HG02798 (cell line): Measurements from ENCODE around the gene LMNA.
"Not testable (repeated sequence)": the region's sequence is repeated elsewhere in the genome, so short reads cannot be mapped to it uniquely, and the experiment has no call there.

Experiments used
- ATAC-seq: cut with Tn5 transposase; IDR thresholded peaks from one replicate; pipeline ENCODE4 v1.9.1; 2021; ENCODE audit warnings: mild to moderate bottlenecking; ENCODE audit not compliant: unreplicated experiment, poor library complexity

LMNA gene

DNA sequence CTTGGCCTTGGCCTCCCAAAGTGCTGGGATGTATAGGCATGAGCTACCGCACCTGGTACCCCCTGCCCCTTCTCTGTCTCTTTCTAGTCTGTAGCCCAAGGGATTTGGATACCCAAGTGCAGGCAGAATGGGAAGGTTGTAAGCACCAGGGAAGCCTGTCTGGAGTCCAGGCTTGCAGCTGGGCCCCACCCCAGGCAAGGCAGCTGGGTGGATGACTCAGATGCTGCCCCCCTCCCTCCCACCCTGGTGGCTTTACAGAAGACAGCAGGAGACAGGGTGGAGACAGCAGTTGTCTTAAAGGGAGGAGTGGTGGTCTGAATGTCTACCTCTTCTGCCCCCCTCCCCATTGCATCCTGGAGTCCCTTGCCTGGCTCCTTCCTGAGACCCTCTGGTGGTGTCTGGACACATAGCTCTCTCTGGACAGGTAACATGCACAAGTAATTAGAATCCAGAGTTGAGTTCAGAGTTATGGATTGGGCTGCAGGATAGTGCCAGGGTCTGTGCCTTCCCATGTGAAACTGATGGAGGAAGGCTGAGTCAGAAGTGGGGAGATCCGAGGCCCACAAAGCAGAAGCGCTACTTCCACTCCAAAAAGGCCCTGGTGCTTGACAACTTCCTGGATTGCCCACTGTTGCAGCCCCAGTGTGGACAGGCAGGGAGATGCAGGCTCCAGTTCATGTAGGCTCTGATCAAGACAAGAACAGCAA, 5.1 kb downstream of the LMNA start:
- ATAC-seq = no peak

GRCh38 chr1:156120318-156120717, 5.8 kb downstream of the LMNA start:
- ATAC-seq = no peak

- not testable (repeated sequence) for ATAC-seq
These were observed 6.5 kb downstream of the LMNA start for GRCh38 chr1:156121005-156121404.

DNA sequence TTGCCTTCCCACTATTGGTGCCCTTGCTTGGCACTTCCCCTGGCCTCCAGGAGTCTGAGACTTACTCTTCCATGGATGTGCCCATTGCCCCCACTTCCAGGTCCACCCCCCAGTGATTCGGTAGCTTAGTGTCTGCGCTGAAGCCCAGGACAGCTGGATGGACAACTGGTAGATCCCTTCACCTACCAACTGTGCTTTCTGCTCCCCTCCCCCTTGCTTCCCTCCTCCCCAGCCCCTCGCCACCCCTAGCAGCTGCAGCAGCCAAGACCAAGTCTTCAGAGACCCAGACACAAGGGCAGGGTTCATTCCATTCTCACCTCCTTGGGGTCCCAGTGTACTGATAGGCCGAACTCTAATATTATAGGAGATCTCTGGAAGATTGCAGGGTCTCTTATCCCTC, 6.9 kb downstream of the LMNA start:
- no peak for ATAC-seq

- ATAC-seq = no peak
These were observed 7.6 kb downstream of the LMNA start for GRCh38 chr1:156122086-156122485.

DNA sequence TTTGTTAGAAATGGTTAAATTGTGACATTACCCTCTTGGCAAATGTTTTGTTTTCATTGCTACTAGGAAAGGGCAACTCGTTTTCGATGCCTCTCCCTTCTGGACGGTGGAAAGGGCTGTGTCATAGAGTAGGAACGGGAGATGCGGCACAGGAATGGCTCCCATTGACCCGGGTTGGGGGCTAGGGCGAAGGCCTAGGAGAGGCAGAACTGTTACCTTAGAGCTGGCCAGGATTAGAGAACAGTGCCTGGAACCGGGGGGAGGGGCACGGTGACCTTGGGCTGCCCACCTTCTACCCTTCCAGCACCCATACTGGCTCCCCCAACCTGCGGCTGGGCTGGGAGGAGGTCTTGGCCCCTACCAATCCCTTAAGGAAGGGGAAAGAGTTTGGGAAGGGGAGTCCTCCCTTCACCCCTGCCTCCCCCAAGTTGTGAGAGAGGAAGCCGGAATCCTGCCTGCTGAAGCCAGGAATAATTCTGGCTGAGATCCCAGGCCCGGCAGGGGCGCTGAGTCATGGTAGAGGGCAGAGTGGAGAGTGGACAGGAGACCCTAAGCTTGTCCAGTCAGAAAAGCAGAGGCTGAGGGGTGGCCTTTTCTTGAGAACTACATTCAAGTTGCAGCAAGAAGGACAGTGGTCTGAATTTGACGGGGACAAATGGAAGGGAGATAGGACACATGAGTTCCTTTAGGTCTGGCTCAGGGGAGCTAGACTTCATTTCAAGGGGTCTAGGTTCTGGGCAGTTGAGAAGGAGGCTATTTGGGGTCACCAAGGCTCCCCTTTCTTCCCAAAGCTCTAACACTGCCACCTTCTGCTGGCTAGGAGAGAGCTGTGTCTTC, 8.2 kb downstream of the LMNA start:
- no peak for ATAC-seq

- ATAC-seq = no peak
These were observed 9.1 kb downstream of the LMNA start for GRCh38 chr1:156123356-156124196.

GRCh38 chr1:156124557-156125483, 10.3 kb downstream of the LMNA start:
- ATAC-seq = no peak

GRCh38 chr1:156125544-156125943, 11.0 kb downstream of the LMNA start:
- not testable (repeated sequence) for ATAC-seq

- ATAC-seq = peak; percentile 23
These were observed 11.6 kb downstream of the LMNA start for GRCh38 chr1:156126043-156126629.

GRCh38 chr1:156126630-156127534, 12.4 kb downstream of the LMNA start:
- ATAC-seq = peak; percentile 64

- no peak for ATAC-seq
These were observed 13.8 kb downstream of the LMNA start for GRCh38 chr1:156128308-156128653.

DNA sequence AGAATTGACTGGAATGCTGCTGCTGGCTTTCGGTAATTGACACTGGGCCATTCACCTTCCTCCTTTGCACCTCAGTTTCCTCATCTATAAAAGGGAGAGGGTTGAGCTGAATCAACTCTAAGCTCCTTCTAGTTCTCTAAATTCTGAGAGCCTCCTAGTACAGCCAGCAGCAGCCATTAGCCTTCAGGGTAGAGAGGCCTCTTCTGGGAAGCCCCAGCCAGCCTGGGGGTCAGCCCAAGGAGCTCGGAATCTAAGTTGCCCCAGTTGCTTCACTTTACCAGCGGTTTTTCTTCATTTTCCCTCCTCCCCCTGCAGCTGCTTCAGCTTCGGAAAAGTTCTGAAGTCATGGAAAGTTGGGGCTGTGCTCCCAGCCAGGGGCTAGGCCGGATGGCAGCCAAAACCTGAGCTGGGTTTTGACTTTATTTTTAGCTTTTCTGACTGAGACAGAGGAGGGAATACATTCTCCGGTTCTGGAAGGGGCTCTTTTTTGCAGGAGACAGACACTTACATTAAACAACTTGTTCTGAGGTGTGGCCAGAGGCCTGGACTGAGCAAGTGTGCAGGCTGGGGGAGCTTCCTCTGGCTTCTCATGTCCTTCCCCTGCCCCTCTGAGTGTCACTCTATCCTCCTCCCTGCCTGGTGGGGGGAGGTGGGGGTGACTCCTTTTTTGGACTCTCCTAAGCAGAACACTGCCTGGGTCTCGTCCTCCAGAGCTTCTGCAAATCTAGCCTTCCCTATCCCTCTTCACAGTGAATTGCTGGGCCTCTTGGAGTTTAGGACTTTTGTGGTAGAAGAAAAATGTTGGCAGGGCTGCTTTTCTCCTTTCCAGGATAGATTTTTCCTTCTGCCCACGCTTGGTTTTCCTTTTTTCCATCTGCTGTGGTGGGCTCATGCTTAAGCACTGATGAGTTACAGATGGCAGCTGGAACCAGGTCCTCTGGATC, 14.4 kb downstream of the LMNA start:
- ATAC-seq = no peak

GRCh38 chr1:156129687-156130577, 15.4 kb downstream of the LMNA start:
- ATAC-seq = peak; percentile 30

DNA sequence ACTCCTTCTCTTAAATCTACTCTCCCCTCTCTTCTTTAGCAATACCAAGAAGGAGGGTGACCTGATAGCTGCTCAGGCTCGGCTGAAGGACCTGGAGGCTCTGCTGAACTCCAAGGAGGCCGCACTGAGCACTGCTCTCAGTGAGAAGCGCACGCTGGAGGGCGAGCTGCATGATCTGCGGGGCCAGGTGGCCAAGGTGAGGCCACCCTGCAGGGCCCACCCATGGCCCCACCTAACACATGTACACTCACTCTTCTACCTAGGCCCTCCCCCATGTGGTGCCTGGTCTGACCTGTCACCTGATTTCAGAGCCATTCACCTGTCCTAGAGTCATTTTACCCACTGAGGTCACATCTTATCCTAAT, 16.0 kb downstream of the LMNA start:
- ATAC-seq = no peak

GRCh38 chr1:156134716-156135435, 20.4 kb downstream of the LMNA start:
- no peak for ATAC-seq
